Endothelial cell of umbilical vein (primary cell): ENCODE measurements around the gene SERPINE1.

Experiments used
- CTCF ChIP-seq, 2 donors: IDR thresholded peaks; 1 replicate in 1 of 2; 2 replicates in 1 of 2; pipeline ENCODE4 v1.5.1; 2011; ENCODE audit warnings: low read length in 2 of 2, mild to moderate bottlenecking in 2 of 2, moderate library complexity in 2 of 2, control low read depth in 1 of 2, inconsistent platforms in 1 of 2, low read depth in 1 of 2; ENCODE audit not compliant: insufficient read depth in 1 of 2; ENCODE audit errors: extremely low read depth in 1 of 2
- EZH2 ChIP-seq: IDR thresholded peaks from 2 replicates; pipeline ENCODE4 v1.6.1; 2012; ENCODE audit warnings: borderline replicate concordance, low read depth, mild to moderate bottlenecking, moderate library complexity, low read length, inconsistent platforms; ENCODE audit not compliant: severe bottlenecking
- FOS ChIP-seq: IDR thresholded peaks from 2 replicates; pipeline ENCODE4 v1.6.1; 2011; ENCODE audit warnings: mild to moderate bottlenecking, low read length, moderate library complexity, borderline replicate concordance; ENCODE audit not compliant: insufficient read depth
- JUN ChIP-seq: IDR thresholded peaks from 2 replicates; pipeline ENCODE4 v1.6.1; 2011; ENCODE audit warnings: borderline replicate concordance, low read depth; ENCODE audit not compliant: insufficient read length, insufficient read depth
- MAX ChIP-seq: IDR thresholded peaks from 2 replicates; pipeline ENCODE4 v1.6.1; 2011; ENCODE audit not compliant: insufficient read depth, insufficient read length
- MYC ChIP-seq: IDR thresholded peaks from one replicate; pipeline ENCODE4 v1.6.1; 2011; ENCODE audit warnings: mild to moderate bottlenecking, low read depth, low read length
- POLR2A ChIP-seq: IDR thresholded peaks from 2 replicates; pipeline ENCODE4 v1.6.1; 2012; ENCODE audit warnings: low read depth, mild to moderate bottlenecking, control low read depth, low read length
- POLR2AphosphoS5 ChIP-seq: IDR thresholded peaks from 2 replicates; pipeline ENCODE4 v1.6.1; 2012; ENCODE audit warnings: low read depth, mild to moderate bottlenecking, control low read depth, low read length, moderate library complexity; ENCODE audit not compliant: insufficient read depth

GRCh38 chr7:101116898-101117297 lies 10.0 kb upstream of the SERPINE1 start:
- TF ChIP-seq CTCF (IDR thresholded peaks at IDR 0.05; ENCODE audit: extremely low read depth in 1 of 2, insufficient read depth in 1 of 2, low read depth in 1 of 2, low read length in 2 of 2): no peak
- TF ChIP-seq POLR2AphosphoS5: no peak
- TF ChIP-seq EZH2: no peak
- no peak for TF ChIP-seq MAX
- TF ChIP-seq POLR2A: no peak
- TF ChIP-seq MYC: no peak
- TF ChIP-seq JUN: no peak
- TF ChIP-seq FOS: no peak
